Gastrocnemius medialis (tissue), 4 donors: ENCODE data around the gene ZNF787.

Experiments used
- CTCF ChIP-seq, 5 experiments: fragments of 450-650 bp in 3 of 5; fragments of 200-600 bp in 2 of 5; sonication (generic) in 2 of 5; IDR thresholded peaks in 4 of 5; conservative IDR thresholded peaks in 1 of 5; 1 replicate in 4 of 5; 2 replicates in 1 of 5; pipeline ENCODE4 v1.5.1; 2016 to 2019; ENCODE audit warnings: antibody characterized with exemption in 5 of 5, mild to moderate bottlenecking in 3 of 5, moderate library complexity in 3 of 5
- POLR2A ChIP-seq, 2 donors: fragments of 450-650 bp; IDR thresholded peaks; one replicate each; pipeline ENCODE4 v1.6.1; 2017; ENCODE audit warnings: antibody characterized with exemption in 2 of 2, mild to moderate bottlenecking in 2 of 2, moderate library complexity in 2 of 2

DNA sequence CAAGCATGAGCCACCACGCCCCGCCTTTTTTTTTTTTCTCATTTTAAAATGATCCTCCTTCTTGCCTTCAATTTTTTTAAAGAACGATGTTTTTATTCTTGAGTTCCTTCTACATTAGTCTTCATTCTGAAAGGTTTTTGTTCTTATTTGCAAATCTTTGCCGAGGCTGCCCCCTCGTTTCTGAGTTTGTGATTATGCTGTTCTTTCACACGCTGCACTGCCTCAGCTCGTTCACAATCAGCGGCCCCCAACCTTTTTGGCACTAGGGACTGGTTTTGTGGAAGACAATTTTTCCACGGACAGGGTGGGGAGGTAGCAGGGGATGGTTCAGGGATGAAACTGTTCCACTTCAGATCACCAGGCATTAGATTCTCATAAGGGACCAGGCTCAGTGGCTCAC, 26.6 kb downstream of the ZNF787 start:
- no peak for TF ChIP-seq CTCF (IDR thresholded peaks at IDR 0.05 in 4 of 5, conservative IDR thresholded peaks at IDR 0.05 in 1 of 5)
- TF ChIP-seq POLR2A (IDR thresholded peaks at IDR 0.05): no peak
